ENCODE data around the gene STIM1.
"Not testable (repeated sequence)": the region's sequence is repeated elsewhere in the genome, so short reads cannot be mapped to it uniquely, and the experiment has no call there.

Gene STIM1

GRCh38 chr11:3885855-3886254 is 30.4 kb downstream of the STIM1 start:
- no peak for DNase-seq (ENCODE audit: low read depth in 2 of 2)

- no peak for DNase-seq (ENCODE audit: low read depth in 2 of 2)
These were observed 31.5 kb downstream of the STIM1 start for GRCh38 chr11:3886985-3887384.

GRCh38 chr11:3888876-3889275 is 33.4 kb downstream of the STIM1 start:
- no peak for DNase-seq (ENCODE audit: low read depth in 2 of 2)

GRCh38 chr11:3890014-3890413 is 34.5 kb downstream of the STIM1 start:
- no peak for DNase-seq (ENCODE audit: low read depth in 2 of 2)

DNA sequence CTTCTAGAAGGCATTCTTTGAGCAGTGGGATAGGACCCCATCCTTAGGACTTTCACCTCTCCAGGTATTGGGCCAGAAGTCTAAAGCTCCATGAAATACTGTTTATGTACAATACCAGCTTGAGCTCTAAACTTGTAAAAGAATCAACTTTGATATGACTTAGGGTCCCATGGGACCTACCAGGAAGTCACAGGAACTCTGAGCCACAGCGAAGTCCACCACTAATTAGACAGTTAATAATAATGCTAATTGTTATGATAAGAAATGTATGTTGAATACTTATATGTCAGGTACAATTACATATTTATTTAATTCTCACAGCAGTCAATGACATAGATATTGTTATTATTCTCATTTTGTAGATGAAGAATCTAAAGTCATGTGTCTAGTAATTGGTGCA is 35.3 kb downstream of the STIM1 start:
- no peak for DNase-seq (ENCODE audit: low read depth in 2 of 2)

DNA sequence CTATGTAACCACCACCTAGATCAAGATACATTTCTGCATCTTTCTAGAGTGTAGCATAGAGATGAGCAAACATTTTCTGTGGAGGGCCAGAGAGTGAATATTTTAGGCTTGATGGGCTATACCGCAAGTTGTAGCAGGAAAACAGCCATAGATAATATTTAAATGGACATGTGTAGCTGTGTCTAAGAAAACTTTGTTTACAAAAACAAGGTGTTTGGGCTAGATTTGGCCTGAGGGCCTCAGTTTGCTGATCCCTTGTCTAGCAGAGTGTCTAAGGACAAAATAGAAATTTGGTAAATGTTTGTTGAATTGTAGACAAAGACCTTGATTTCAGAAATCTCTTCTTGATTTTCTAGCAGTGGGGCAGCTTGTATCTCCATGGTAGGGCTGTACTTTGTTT is 36.3 kb downstream of the STIM1 start:
- DNase-seq (ENCODE audit: low read depth in 2 of 2) = no peak

DNA sequence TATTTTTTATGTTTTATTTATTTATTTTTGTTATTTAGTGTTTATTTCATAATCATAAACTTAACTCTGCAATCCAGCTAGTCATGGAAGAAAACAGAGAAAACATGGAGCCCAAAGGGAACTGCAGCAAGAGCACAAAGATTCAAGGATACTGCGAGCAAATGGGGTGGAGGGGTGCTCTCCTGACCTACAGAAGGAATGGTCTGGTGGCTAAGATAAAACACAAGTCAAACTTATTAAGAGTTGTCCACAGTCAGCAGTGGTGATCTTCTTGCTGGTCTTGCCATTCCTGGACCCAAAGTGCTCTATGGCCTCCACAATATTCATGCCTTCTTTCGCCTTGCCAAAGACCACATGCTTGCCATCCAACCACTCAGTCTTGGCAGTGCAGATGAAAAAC is 36.7 kb downstream of the STIM1 start:
- DNase-seq (ENCODE audit: low read depth in 2 of 2) = no peak

DNA sequence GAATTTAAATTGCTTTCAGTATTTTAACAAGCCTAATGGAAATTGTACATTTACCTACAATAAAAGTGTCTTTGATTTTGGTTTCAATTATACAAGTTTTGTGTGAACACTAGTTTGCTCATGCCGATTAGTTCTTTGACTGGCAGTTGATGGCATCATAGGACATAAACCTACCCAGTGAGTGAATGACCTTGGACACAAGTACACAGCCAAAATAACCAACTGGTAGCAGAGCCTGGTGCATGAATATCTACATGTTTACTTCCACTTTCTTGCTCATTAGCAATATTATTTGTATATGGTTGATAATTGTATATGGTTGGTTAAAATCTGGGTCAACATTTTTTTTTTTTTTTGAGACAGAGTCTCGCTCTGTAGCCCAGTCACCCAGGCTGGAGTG is 37.8 kb downstream of the STIM1 start:
- no peak for DNase-seq (ENCODE audit: low read depth in 2 of 2)

DNA sequence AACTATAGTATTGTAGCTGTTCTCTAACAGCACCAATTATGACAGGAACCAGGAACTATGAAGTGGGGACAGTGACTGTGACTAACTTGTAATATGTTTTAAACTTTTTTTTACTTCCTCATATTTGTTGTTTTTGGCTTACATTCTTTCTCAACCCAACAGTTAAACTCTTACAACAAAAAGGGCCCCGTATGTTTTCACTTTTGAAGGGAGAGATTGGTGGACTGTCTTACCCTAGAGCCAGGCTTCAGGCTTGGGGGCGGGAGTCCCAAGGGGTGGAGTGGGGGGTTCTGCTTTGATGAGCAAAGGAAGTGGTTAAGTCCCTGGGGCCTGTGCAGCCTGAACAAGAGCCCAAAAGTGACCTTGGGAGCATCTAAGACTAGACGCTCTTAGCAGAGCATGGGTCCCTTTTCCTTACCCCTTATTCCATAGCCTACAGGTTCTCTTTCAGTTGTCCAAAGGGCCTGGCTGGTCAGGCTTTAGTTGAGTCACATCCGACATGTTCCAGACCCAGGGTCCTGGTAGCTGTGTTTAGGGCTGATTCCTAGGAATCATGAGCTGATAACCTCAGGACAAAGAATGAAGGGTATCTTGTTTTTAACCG is 38.8 kb downstream of the STIM1 start:
- no peak for DNase-seq (ENCODE audit: low read depth in 2 of 2)

GRCh38 chr11:3896644-3897043 is 41.2 kb downstream of the STIM1 start:
- no peak for DNase-seq (ENCODE audit: low read depth in 2 of 2)

GRCh38 chr11:3900230-3900629 is 44.8 kb downstream of the STIM1 start:
- not testable (repeated sequence) for DNase-seq (ENCODE audit: low read depth in 2 of 2)

DNA sequence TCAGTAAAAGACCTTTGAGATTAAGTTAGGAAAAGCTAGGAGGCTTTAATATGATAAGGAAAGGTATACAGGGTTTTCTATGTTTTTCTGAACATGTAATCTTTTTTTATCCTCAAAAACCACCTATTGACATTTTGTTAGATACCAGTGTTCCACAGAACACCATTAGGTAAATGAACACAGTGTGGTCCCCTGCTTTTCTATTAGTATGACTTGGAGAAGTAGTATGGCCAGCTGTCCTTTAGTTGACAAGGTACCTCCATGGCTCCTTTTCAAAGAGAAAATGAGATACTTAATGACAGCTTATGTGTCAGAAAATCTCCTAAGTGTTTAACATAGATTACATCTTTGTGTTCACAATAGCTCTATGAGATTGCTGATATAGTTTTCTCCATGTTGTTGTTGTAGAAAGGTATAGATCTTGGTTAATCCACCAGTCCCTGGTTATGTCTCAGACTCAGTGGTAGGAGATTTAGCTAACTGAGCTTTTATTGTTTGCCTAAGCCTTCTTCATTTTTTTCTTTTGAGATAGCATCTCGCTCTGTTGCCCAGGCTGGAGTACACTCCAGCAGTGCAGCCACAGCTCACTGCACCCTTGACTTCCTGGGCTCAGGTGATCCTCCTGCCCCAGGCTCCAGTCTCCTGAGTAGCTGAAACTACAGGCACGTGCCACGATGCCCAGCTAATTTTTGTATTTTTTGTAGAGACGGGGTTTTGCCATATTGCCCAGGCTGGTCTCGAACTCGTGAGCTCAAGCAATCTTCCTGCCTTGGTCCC is 46.0 kb downstream of the STIM1 start:
- no peak for DNase-seq (ENCODE audit: low read depth in 2 of 2)

- no peak for DNase-seq (ENCODE audit: low read depth in 2 of 2)
These were observed 47.0 kb downstream of the STIM1 start for GRCh38 chr11:3902441-3902840.

- DNase-seq (ENCODE audit: low read depth in 2 of 2) = no peak
These were observed 47.9 kb downstream of the STIM1 start for GRCh38 chr11:3903207-3903896.

GRCh38 chr11:3904228-3904627 is 48.8 kb downstream of the STIM1 start:
- DNase-seq (ENCODE audit: low read depth in 2 of 2) = no peak

- peak; percentile 25 to 45 for DNase-seq (ENCODE audit: low read depth in 2 of 2)
These were observed 49.9 kb downstream of the STIM1 start for GRCh38 chr11:3905080-3905953.

DNA sequence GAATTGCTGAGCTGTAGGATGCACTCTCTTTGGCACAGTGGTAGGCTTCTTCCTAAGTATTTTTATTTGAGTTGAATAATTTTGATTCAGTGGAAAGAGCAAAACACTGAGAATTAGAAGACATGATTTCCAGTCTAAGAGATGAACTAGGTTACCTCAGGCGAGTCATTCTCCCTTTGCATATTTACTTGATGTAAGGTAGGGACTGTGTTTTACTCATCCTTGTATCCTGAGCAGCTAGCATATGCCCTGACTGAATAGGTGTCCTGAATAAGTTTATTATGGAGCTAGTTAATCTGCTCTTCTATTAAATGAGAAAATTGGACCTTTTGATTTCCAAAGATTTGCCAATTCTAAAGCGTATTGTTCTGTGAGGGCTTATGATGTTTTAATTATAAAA is 50.7 kb downstream of the STIM1 start:
- no peak for DNase-seq (ENCODE audit: low read depth in 2 of 2)

- DNase-seq (ENCODE audit: low read depth in 2 of 2) = no peak
These were observed 52.1 kb downstream of the STIM1 start for GRCh38 chr11:3907590-3907989.

DNA sequence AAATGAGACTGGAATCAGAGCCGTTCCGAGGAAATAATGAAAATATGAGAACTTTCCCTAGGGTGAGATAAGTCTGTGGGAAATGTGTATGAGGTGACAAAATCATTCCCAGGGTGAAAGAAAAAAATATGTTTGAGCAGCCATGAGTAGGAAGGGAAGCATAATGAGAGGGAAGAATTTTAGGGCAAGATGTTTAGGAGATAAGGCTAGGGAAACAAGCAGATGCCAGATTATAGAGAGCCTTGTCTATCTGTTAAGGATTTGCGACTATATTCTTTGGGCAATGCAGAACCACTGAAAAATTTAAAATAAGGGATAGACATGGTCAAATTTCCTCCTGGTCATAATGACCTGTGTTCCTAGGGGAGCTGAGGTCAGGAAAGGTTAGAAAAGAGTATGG is 54.4 kb downstream of the STIM1 start:
- no peak for DNase-seq (ENCODE audit: low read depth in 2 of 2)

DNA sequence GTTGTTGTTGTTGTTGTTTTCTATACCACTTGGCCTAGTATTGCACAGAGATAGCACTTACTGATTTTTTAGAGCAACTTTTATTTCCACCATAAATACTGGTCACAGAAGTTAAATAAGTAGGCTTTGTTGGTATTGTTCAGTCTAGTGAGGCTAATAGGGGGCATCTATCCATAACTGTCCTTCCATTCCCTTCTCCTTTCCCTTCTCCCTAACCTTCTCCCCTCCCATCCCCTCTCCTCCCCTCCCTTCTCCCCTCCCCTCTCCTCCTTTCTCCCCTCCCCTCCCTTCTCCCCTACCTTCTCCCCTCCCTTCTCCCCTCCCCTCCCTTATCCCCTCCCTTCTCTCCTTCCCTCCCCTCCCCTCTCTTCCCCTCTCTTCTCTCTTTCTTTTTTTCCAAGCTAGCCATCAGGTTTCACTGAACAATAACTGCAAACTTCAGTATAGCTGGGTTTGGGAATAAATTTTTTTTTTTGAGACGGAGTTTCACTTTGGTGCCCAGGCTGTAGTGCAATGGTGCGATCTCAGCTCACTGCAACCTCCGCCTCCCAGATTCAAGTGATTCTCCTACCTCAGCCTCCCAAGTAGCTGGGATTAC is 56.5 kb downstream of the STIM1 start:
- DNase-seq (ENCODE audit: low read depth in 2 of 2) = no peak

GRCh38 chr11:3913921-3914320 is 58.5 kb downstream of the STIM1 start:
- no peak for DNase-seq (ENCODE audit: low read depth in 2 of 2)

- no peak for DNase-seq (ENCODE audit: low read depth in 2 of 2)
These were observed 59.3 kb downstream of the STIM1 start for GRCh38 chr11:3914805-3915204.

All from activated CD4-positive, alpha-beta T cell treated with anti-CD3 and anti-CD28 coated beads for 24 hours (primary cell).